Fibroblast of the conjunctiva (primary cell): ENCODE results near the gene CD5L.

Experiments used
- DNase-seq: peaks from one replicate; pipeline ENCODE4 v3.0.0-alpha.2; 2010; ENCODE audit warnings: low read depth

CD5L gene

GRCh38 chr1:157841708-157842107 lies at the start of gene CD5L:
Gene CD5L, minus strand, starts transcription at chr1:157841808. Its CDS starts 107 bp downstream, at chr1:157841701.
- DNase-seq = no peak

- no peak for DNase-seq
Measured at GRCh38 chr1:157882580-157882979, 41.0 kb upstream of the CD5L start.

DNA sequence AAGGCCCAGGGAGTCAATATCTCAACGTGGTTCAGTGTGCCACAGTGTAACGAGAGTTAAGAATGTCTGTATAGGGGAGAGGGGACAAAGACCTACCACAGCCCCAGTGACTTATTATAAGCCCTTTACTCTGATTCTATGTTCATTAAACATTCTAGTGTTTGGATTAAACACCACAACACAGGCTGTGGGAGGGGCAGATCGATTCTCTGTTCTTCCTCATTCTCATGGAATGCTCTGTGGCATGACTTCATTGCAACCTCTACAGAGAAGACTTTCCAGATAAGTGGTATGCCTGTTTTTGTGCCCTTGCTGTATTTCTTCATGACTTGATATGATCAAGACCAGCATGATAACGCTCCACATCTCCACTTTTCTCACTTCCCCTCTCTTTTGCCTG lies 39.0 kb upstream of the CD5L start:
- no peak for DNase-seq

DNA sequence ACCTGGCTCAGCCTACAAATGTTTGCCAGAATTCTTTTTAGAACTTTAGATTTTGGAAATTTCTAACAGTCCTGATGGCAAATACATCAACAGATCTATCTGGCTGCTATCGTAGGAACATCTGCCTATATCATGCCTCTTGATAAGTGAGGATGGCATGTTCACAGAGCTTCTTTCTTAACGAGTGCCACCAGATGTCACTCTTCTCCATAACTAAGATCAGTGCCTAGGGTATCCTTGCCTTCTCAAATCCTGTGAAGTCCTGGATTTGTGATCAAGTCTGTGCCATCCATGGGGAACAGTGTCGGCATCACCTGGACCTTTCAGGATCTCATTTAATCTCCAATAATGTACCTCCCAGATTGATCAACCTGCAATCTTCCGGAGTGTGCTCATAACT lies 36.5 kb upstream of the CD5L start:
- peak; percentile 13 for DNase-seq

- no peak for DNase-seq
Measured at GRCh38 chr1:157870490-157870889, 28.9 kb upstream of the CD5L start.

GRCh38 chr1:157868654-157869053 lies 27.0 kb upstream of the CD5L start:
- DNase-seq = no peak

GRCh38 chr1:157862114-157863070 lies 20.8 kb upstream of the CD5L start:
- no peak for DNase-seq

DNA sequence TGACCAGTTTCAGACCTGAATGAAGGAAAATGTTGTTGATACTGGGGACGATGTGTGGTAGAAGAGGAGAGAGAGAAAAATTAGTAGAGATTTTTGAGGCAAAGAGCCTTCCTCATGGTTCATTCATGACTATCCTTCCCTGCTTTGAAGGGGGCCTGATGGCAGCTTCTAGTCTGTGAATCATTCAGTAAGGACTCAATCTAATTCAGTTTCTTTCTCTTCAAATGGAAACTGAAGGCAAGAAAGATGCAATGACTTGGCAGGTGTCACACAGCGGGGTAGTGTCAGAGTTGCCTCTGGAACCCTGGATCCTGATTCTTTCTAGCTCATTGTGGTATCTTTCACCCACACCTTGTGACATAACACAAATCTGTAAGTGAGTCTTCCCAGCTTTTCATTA lies 14.9 kb upstream of the CD5L start:
- no peak for DNase-seq

DNA sequence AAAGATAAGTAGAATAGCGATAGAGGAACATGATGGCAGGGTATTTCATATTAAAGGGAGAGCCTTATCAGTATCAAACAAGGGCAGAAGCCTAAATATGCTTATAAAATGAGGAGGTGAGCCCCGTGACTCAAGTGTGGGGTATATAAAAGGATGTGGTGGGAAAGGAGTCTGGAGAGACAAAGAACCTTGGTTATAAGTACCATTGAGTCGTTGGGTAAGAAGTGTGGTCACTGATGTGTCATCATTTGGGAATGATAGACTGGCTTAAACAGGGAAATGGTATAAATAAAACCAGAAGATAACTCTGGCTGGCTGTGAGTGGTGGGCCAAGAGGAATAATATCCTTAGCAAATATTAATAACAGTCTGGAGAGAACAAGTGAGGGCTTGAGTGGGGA lies 10.9 kb upstream of the CD5L start:
- DNase-seq = no peak

- DNase-seq = no peak
Measured at GRCh38 chr1:157849229-157849875, 7.7 kb upstream of the CD5L start.

- DNase-seq = no peak
Measured at GRCh38 chr1:157844089-157844830, 2.7 kb upstream of the CD5L start.

GRCh38 chr1:157842939-157843338 lies 1.3 kb upstream of the CD5L start:
- DNase-seq = no peak

GRCh38 chr1:157838966-157839365 lies 2.6 kb downstream of the CD5L start:
- no peak for DNase-seq

DNA sequence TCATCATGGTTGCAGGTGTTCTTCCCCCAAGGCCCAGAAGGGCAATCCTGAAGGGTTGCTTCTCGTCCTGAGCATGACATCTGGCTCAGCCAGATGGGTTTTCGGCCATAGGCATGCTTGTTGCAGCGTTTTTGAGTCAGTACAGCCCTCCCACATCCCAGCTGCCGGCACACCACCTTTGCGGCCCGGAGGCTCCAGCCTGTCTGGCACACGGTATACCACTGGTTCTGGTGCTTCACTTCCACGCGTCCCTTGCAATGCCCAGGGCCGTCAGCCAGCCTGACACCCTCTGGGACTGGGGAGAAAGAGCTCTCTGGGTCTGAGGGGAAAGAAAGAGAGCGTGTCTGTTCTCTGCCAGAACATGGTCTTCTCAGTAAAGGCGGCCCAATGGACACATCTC lies 7.2 kb downstream of the CD5L start:
- DNase-seq = no peak

DNA sequence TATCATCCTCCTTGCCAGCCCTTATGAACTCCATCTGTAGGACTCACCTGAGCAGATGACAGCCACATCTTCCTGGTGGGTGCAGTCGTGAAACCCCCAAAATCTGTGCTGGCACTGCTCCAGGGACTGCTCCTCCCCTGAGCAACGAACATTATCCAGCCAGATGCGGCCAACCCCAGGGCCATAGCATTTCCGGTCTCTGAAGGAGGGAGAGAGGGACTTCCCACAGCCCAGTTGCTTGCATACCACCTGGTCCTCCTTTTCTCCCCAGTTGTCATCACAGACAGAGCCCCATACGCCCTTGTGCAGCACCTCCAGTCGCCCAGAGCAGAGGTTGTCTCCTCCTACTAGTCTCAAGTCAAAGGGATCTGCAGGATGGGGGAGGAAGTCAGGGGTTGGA lies 8.5 kb downstream of the CD5L start:
- no peak for DNase-seq

GRCh38 chr1:157831968-157832626 lies 9.5 kb downstream of the CD5L start:
- no peak for DNase-seq

- DNase-seq = no peak
Measured at GRCh38 chr1:157830887-157831286, 10.7 kb downstream of the CD5L start.

GRCh38 chr1:157829711-157830110 lies 11.9 kb downstream of the CD5L start:
- no peak for DNase-seq

GRCh38 chr1:157829210-157829609 lies 12.4 kb downstream of the CD5L start:
- no peak for DNase-seq

- DNase-seq = no peak
Measured at GRCh38 chr1:157820299-157820698, 21.3 kb downstream of the CD5L start.

- no peak for DNase-seq
Measured at GRCh38 chr1:157819896-157820295, 21.7 kb downstream of the CD5L start, which contains the start of gene FCRL1. Gene FCRL1, minus strand, starts transcription at chr1:157820120. Its CDS starts 83 bp downstream, at chr1:157820037.

DNA sequence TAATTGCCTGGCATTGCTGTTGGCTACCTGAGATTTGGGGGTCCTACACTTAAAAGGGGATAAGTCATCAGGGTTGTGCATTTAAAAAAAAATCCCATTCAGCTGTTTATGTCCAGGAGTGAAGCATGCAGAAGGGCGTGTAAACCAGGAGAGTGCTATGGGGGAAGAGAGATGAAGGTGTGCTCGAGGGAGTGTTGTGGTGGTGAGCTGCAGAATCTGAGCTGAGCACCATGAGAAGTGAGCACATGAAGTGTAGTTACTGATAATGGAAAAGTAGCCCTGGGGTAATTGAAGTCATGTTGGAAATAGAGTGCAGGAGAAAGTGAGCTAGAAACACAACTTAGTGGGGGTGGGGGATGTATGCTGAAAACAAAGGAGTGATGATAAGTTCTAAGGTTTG lies 22.4 kb downstream of the CD5L start:
- no peak for DNase-seq
